Glutamatergic neuron (in vitro differentiated cells): ENCODE results near the gene FAM177B. TPM values are rescaled to one million over a fixed set of nuclear protein-coding genes. Genes with fewer than 3 reads are reported as not detected.

Experiments
- DNase-seq: peaks from one replicate; pipeline ENCODE4 v3.0.0; 2022
- H3K27ac Mint-ChIP-seq: one replicate; pipeline ENCODE4 v1.8.0; 2020; ENCODE audit warnings: mild to moderate bottlenecking, mixed read lengths, inconsistent platforms; ENCODE audit not compliant: unreplicated experiment
- H3K27me3 Mint-ChIP-seq: one replicate; pipeline ENCODE4 v1.8.0; 2020; ENCODE audit warnings: mild to moderate bottlenecking, moderate library complexity, mixed read lengths, inconsistent platforms; ENCODE audit not compliant: unreplicated experiment
- H3K36me3 Mint-ChIP-seq: one replicate; pipeline ENCODE4 v1.8.0; 2020; ENCODE audit warnings: mild to moderate bottlenecking, mixed read lengths, inconsistent platforms; ENCODE audit not compliant: unreplicated experiment
- H3K4me1 Mint-ChIP-seq: one replicate; pipeline ENCODE4 v1.8.0; 2020; ENCODE audit warnings: mild to moderate bottlenecking, low read depth, mixed read lengths, inconsistent platforms; ENCODE audit not compliant: unreplicated experiment
- H3K4me3 Mint-ChIP-seq: one replicate; pipeline ENCODE4 v1.8.0; 2020; ENCODE audit warnings: mild to moderate bottlenecking, mixed read lengths, inconsistent platforms; ENCODE audit not compliant: unreplicated experiment
- H3K9me3 Mint-ChIP-seq: one replicate; pipeline ENCODE4 v1.8.0; 2020; ENCODE audit warnings: mild to moderate bottlenecking, moderate library complexity, mixed read lengths, inconsistent platforms; ENCODE audit not compliant: unreplicated experiment
- CTCF ChIP-seq: fragments of 200-600 bp; sonication (generic); IDR thresholded peaks from one replicate; pipeline ENCODE4 v1.5.0; 2021; ENCODE audit not compliant: partially characterized antibody, unreplicated experiment
- total RNA-seq: library from RNA; stranded (reverse); fragmentation: NEBNext Ultra II Directional; extraction: Animal tissue kit (Norgen Biotek cat#: 25700); gene quantifications from one replicate; pipeline ENCODE4 v1.2.1, GENCODE V29; 2021; ENCODE audit not compliant: unreplicated experiment

FAM177B gene
- total RNA-seq, 1 donor from 2014 or later, result not detected

GRCh38 chr1:222790115-222790514, 53.1 kb downstream of the FAM177B start:
- Mint-ChIP-seq H3K27me3 (no peaks in the 10 kb centered on the region), H3K9me3 (no peaks in the 10 kb centered on the region), H3K36me3 (no peaks in the 10 kb centered on the region), H3K27ac (no peak overlapping the region), H3K4me1 (no peaks in the 10 kb centered on the region), H3K4me3 (no peak overlapping the region)
- no peak for DNase-seq
- TF ChIP-seq CTCF, result no peak

GRCh38 chr1:222790520-222790919, 53.5 kb downstream of the FAM177B start:
- Mint-ChIP-seq H3K27ac (no peak overlapping the region), H3K4me1 (no peaks in the 10 kb centered on the region), H3K27me3 (no peaks in the 10 kb centered on the region), H3K4me3 (no peak overlapping the region), H3K36me3 (no peaks in the 10 kb centered on the region), H3K9me3 (no peaks in the 10 kb centered on the region)
- no peak for TF ChIP-seq CTCF
- no peak for DNase-seq

- TF ChIP-seq CTCF, result no peak
- no peaks in the 10 kb centered on the region for H3K4me1 Mint-ChIP-seq
- H3K4me3 Mint-ChIP-seq, result no peak overlapping the region
- H3K27ac Mint-ChIP-seq, result no peak overlapping the region
- H3K9me3 Mint-ChIP-seq, result no peaks in the 10 kb centered on the region
- no peaks in the 10 kb centered on the region for H3K36me3 Mint-ChIP-seq
- H3K27me3 Mint-ChIP-seq, result no peaks in the 10 kb centered on the region
- no peak for DNase-seq
These were observed 54.2 kb downstream of the FAM177B start for GRCh38 chr1:222791006-222791710.

GRCh38 chr1:222792744-222793143, 55.7 kb downstream of the FAM177B start:
- no peak overlapping the region for H3K27ac Mint-ChIP-seq
- no peak for DNase-seq
- H3K4me1 Mint-ChIP-seq, result no peaks in the 10 kb centered on the region
- peak; percentile 39 for TF ChIP-seq CTCF
- no peaks in the 10 kb centered on the region for H3K9me3 Mint-ChIP-seq
- no peaks in the 10 kb centered on the region for H3K27me3 Mint-ChIP-seq
- no peak overlapping the region for H3K4me3 Mint-ChIP-seq
- H3K36me3 Mint-ChIP-seq, result no peaks in the 10 kb centered on the region

- DNase-seq, result no peak
- H3K4me1 Mint-ChIP-seq, result no peaks in the 10 kb centered on the region
- H3K27me3 Mint-ChIP-seq, result peaks cover 2% of the 10 kb centered on the region
- H3K36me3 Mint-ChIP-seq, result no peaks in the 10 kb centered on the region
- no peak for TF ChIP-seq CTCF
- no peak overlapping the region for H3K4me3 Mint-ChIP-seq
- H3K9me3 Mint-ChIP-seq, result no peaks in the 10 kb centered on the region
- H3K27ac Mint-ChIP-seq, result no peak overlapping the region
These were observed 57.9 kb downstream of the FAM177B start for GRCh38 chr1:222794656-222795474.
